Measurements from ENCODE around the gene ZDHHC24.

The ZDHHC24 gene

DNA sequence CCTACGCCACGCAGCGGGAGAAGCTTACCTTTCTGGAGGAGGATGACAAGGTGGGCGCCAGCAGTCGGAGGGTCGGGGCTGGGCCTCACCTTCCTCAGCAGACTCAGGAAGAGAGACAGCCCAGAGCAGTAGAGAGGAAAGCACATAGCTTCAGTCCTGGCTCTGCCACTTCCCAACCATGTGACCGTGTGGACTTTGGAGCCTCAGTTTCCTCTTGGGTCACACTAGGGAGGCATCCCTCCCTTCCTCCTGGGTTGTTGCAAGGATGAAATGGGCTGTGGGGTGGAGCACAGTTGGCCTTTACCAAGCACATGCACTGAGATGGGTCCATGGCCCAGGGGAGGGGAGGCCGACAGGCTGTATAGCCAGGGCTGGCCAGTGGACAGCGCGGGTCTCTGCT is 52.7 kb downstream of the ZDHHC24 start:
- no peak for DNase-seq

DNA sequence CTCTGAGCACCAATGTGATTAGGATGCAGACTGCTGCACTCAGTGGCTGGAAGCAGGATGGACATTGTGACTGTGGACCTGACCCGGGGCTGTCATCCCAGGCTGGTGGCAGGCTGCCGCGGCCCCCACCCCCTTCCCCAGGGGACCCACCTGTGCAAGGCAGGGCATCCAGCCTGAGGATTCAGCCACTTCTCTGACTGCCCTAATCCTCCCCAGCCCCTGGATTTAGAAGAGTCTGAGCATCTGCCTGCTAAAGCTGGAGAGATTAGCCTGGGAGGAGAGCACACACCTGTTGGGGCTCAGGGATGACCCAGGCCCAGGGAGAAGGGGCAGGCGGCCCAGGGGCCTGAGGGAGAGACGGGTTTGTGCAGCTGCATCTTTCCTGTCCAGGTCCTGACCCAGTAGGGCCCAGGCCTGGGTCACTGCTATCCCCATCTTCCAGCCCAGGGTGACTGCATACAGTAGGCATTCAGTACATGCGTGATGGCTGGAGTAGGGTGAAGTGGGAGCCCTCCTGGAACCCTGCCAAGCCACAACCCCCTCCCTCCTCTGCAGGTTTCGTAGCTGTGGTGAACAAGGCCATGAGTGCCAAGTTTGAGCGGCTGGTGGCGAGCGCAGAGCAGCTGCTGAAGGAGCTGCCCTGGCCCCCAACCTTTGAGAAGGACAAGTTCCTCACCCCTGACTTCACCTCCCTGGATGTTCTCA is 53.5 kb downstream of the ZDHHC24 start:
- DNase-seq: no peak

DNA sequence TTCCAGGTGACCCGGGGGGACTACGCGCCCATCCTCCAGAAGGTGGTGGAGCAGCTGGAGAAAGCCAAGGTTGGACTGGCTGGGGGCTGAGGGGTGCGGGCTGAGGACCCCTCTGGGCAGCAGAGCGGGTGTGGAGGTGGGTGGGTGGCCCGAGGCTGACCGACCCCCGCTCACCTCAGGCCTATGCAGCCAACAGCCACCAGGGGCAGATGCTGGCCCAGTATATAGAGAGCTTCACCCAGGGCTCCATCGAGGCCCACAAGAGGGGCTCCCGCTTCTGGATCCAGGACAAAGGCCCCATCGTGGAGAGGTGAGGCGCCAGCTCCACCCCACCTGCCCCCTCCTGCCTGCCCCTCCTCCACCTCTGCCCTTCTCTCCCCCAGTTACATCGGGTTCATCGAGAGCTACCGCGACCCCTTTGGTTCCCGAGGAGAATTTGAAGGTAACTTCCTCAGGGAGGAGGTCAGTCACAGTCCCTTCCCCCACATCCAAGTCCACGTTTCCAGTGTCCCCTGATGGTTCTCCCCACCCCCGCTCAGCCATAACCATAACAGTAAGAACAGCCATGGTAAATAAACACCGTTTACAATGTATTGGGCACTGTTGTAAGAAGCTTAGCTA is 54.4 kb downstream of the ZDHHC24 start:
- DNase-seq: no peak

DNA sequence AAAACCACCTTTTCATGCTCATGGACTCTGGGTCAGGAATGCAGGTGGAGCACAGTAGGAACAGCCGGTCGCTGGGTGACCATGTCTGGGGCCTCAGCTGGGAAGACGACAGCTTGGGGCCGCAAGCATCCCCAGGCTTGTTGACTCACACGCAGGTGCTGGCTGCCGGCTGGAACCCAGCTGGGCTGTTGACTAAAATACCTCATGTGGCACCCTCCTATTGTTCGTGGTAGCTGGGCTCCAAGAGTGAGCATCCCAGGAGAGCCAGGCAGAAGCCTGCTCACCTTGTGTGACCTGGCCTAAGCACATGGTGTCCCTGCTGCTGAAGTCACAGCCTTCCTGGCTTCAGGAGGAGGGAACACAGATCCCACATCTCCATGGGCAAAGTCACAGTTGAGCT is 56.2 kb downstream of the ZDHHC24 start:
- no peak for DNase-seq

DNA sequence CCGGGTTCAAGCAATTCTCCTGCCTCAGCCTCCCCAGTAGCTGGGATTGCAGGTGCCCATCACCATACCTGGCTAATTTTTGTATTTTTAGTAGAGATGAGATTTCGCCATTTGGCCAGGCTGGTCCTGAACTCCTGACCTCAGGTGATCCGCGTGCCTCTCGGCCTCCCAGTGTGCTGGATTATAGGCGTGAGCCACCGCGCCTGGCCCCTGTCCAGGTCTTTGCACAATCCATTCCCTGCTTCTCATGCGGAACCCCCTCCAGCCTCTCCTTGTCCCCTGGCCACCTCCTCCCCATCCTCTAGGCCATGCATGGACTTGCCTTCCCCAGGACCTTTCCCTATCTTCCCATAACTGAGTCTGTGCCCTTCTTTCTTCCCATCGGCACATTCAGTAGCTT is 56.9 kb downstream of the ZDHHC24 start:
- DNase-seq: no peak

DNA sequence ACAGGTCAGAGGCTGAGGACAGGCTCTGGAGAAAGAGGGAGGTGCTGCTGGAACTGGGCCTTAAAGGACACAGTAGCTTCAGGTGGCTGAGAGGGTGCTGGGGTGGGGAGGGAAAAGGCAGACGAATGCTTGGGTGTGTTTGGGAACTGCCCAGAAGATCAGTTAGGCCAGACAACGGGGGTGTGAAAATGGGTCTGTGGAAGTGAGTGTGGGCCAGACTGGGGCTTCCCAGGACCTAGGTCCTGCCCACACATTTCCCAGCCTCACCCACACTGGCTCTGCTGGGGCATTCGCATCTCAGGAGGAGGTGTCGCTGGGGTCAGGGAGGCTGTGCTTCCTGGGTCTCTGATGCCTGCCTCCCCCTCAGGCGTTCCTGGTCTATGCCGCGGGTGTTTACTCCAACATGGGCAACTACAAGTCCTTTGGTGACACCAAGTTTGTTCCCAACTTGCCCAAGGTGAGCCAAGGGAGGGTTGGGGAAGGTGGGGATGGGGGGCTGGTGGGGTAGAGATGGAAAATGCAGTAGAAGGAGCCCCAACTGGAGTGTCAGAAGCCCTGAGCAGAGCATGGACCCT is 61.0 kb downstream of the ZDHHC24 start:
- no peak for DNase-seq

DNA sequence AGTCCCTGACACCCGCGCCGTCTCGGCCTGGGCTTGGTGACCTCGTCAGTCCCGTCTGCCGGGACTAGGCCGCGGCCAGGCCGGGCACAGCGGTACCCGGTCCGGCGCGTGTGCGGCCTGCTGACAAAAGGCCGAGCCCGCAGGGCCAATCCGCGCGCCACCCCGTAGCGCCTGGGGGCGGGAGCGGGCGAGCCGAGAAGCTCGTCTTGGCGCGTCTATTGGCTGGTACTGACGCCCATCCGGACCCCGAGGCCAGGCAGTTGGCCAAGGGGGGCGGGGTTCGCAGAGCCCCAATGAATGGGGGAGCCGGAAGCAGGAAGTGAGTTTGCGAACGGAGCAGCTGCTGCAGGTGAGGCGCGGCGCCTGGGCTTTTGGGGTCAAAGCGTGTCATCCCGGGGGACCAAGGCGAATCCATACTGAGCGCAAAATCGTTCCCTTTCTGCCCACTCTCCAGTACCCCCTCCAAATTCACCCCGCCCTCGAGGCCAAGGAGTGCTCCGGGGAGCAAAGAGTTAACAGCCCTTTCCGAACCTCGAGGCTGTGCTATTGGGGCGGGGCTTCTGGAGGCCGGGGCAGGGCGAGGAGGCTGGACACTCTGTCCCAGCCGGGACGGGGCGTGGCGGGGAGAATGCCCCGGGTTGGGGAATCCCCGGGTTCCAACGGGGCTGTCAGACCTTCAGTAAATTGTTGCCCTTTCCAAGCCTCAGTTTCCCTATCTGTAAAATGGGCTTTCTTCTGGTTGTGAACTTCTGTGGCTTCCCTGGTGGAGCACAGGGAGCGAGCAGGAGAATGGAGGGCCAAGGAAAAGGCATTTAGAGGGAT is 65.5 kb downstream of the ZDHHC24 start, which contains the start of gene DPP3:
Gene DPP3, plus strand, starts transcription at position 318 of the 822 bp plus-strand sequence. CDS start 1,767 bp downstream, outside the sequence.
- DNase-seq: peak; percentile 88 to 95 (median 92)

DNA sequence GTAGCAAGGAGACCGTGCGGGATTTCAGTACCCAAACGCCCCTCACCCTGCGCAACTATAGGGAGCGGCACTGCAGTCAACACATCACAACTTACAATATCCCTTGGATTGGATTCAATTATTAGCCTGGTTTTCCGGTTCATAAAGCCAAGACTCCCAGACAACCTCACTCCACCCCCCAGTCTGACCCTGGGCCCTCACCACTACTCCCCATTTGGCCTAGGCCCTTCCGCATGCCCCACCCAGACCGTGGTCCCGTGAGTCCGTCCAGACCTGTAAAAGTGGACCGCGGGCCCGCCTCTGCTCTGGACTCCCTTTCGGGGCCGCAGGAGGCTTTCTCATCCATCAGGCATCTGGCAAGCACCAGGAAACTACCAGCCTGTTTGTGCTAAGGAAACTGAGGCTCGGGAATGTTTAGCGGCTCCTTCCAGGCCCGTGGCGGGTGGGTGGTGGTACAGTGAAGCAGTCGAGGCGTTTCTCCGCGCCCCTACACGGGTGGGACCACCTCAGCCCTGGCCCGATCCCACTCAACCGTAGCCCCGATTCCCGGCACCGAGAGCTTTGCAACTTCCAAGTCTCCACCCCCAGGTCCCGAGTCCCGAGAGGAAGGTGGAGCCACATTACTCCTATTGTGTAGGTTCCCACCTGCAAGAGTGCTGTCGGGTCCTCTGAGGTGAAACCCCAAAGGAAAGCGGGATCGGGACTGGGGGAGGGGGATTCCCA is 66.3 kb downstream of the ZDHHC24 start:
- no peak for DNase-seq

DNA sequence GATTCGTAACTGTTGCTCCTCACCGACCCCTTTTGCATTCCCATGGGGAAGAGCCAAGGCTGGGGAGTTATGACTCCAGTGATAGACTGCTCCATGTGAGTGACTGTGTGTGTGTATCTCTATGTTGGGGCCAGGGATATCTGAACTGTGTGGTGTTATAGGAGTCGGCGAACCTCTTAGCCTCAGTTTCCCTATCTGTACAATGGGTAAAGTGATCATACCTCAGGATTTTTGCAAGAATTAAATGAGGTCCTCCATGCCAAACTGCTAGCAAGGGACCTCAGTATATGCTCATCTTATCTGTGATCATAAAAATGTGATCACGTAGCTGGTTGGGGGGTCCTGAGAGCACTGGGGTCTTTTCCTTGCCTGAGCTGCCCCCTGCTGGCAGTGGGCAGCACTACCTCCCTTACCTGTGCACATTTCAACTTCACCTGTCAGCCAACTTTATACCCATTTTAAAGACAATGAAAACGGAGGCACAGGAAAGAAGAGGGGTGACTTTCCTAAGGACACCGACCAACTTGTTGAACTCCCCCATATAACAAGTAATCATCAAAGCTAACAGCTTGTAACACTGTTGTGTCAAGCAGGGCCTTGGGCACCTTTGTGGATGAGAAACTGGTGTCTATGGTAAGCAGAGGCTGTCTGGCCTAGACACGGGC is 67.0 kb downstream of the ZDHHC24 start:
- DNase-seq: peak in 3 of 6 experiments; percentile 6 to 34 (median 9)

DNA sequence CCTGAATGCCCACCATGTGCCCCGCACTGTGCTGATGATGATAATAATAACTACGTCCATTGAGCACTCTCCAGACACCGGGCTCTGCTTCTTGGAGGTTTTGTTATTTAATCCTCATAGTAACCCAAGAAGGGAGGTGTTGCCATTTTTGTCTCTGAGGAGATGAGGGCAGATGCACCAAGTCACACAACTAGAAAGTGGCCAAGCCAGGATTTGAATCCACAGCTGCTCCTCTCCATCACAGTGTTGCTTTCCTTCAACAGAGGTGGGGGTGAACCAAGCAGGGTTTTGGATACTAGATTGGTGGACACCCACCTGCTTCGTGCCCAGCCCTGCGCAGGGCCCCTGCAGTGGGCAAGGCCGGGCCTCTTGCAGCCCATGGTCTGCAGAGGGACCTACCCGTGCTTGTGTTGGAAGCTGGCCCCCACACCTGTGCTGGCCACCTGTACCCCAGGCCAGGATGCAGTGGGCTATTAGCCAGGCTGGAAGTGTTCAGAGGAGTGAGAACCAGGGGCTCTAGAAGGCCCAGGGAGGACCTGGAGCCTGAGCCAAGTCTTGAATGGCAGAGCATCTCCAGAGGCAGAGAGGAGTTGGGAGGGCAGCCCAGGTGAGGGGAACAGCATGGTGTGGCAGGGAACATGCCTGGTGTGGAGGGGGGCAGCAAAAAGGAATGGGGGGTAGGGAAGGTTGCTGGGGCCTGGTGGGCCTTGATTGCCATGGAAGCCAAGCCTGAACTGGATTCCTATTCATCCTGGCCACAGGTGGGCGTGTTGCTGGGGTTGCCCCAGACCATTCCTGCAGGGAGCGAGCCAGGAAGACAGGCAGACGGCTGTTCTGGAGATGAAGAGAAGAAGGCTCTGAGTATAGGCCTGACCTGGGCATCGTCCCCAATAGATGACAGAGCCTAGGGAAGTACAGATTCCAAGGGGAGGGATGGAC is 68.3 kb downstream of the ZDHHC24 start:
- no peak for DNase-seq

DNA sequence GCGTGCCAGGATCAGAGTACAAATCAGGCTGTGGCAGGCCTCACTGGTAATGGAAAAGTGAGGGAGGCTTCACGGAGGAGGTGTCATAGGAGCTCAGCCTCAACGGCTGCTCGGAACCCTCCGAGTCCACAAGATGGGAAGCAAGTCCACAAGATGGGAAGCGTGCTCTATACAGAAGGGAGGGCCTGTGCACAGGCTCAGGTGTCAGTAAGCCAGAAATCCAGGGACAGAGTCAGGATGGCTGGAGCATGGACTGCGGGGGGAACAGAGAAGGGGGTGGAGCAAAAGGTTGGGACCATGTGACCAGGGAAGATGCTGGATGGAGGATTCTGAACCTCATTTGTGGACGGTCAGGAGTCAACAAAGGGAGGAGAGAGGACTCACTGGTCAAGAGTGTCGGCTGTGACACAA is 69.0 kb downstream of the ZDHHC24 start:
- DNase-seq: no peak

DNA sequence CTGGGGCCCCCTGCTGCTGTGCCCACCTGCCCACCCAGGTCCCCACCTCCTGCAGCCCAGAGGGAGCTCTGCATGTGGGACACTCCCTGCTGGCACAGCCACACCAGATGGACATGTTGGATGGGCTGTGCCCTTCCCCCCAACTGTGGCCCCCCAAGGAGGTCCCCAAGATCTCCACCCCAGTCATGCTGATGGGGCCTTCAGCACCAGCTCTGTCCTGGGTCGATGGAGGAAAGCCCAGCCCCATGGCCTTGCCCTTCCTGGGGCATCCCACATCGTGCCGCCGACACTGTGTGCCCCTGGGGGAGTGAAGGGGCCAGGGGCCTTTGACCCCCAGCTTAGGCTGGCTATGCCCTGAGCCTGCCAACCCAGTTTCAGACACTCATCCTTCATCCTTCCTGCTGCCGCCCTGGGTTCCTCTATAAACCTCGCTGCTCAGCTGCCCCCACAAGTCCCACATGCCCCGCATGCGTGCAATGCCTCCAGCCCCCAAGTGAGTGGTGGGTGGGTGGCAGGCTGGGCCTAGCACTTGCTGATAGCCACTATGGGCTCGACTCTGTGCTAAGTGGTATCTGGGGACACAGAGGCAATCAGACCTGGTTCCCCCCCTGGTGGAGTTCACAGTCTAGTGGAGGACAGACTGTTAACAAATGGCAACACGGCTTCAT is 69.5 kb downstream of the ZDHHC24 start:
- DNase-seq: no peak

DNA sequence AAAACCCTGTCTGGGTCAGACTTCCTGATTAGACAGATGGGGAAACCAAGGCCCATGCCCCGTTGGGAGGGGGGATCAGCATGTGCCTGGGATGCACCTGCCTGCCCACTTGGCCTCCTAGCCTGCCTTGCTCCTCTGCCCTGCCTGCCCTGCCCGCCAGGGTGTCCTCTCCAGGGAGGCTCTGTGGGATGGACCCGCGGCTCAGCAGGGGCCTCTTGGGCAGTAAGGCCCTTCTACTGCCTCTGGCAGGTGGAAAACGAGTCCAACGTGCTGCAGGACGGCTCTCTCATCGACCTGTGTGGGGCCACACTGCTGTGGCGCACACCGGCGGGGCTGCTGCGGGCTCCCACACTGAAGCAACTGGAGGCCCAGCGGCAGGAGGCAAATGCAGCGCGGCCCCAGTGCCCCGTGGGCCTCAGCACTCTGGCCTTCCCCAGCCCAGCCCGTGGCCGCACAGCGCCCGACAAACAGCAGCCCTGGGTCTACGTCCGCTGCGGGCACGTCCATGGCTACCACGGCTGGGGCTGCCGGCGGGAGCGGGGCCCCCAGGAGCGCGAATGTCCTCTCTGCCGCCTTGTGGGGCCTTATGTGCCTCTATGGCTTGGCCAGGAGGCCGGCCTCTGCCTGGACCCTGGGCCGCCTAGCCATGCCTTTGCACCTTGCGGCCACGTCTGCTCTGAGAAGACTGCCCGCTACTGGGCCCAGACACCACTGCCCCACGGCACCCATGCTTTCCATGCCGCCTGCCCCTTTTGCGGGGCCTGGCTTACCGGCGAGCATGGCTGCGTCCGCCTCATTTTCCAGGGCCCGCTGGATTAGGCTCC is 70.3 kb downstream of the ZDHHC24 start:
- DNase-seq: no peak

DNA sequence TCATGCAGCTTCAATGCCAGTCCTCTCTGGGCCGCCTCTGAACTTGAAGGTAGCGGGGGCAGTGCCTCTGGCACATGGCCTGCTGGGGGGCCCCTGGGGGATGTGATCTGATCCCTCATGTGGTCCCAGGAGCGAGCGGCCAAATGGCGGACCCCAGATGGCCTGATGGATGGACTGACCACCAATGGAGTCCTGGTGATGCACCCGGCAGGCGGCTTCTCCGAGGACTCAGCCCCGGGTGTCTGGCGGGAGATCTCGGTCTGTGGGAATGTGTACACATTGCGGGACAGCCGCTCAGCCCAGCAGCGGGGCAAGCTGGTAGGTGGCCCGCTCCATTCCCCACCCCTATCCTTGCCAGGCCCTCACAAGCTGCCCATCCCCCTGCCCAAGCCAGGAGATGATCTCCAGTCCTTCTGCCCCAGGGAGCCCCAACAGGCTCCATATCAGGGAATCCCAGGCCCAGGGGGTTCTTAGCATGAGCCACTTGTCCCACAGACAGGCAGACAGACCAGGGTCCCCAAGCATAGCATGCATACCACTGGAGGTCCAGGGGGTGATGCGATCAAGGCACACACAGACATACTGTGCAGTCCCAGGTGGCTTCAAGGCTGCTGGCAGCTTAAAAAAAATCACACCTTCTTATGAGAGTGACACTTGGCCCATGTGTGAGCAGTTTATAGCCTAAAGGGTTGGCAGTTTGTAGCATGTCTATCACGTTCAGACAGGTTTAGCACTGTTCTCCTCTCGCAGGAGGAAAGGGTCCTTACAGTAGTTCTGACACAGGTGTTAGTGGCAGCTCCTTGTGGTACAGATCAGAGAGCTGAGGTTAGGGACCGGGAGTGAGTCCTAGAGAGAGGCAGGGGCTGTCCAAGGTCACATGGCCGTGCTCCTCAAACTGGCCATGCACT is 72.0 kb downstream of the ZDHHC24 start:
- no peak for DNase-seq

DNA sequence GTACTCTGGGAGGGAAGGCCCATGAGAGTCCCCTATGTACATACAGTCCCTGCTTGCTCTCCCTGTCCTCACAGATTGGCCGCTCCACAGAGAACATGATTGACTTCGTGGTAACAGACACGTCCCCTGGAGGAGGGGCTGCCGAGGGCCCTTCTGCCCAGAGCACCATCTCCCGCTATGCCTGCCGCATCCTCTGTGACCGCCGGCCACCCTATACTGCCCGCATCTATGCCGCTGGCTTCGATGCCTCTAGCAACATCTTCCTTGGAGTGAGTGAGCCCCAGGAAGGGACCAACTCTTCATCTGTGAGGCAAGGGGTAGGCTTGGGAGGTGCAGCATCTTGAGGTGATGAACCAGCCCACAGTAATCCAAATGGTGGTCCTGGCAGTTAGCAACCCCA is 72.7 kb downstream of the ZDHHC24 start:
- no peak for DNase-seq

DNA sequence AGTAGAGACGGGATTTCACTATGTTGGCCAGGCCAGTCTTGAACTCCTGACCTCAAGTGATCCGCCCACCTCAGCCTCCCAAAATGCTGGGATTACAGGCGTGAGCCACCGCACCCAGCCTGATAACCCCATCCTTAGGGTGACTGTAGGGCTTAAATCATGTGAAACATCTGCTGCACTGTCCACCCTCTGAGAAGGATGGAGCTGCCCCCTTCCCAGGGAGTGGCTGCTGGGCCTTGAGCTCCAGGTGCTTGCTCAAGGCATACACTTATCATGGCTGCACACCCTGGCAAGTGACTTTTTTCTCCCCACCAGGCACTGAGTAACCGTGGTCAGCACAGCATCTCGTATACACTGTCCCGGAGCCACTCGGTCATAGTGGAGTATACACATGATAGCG is 73.8 kb downstream of the ZDHHC24 start:
- no peak for DNase-seq

DNA sequence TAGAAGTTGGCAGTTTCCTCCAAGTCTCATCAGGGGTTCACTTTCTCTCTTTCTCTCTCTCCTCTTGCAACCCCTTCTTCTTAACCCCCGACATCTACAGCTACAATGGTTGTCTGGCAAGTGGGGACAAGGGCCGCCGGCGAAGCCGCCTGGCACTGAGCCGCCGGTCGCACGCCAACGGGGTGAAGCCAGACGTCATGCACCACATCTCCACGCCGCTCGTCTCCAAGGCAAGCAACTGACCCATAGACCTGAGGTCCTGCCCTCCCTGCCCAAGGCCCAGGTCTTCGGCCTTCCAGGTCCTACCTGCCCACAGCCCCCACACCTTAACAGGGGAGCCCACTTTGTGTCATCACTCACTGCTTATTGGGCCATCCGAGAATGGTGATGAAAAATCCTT is 74.7 kb downstream of the ZDHHC24 start:
- no peak for DNase-seq
